Measurements from ENCODE around the gene LIPE.

GRCh38 chr19:42424712-42425131, 2.5 kb downstream of the LIPE start:
- TF ChIP-seq POLR2A (IDR thresholded peaks at IDR 0.05) (no peak), CTCF (IDR thresholded peaks at IDR 0.05) (no peak), EP300 (IDR thresholded peaks at IDR 0.05) (no peak)
